H1 (cell line): ENCODE data around the gene CUEDC1.

Experiments used
- CTCF ChIP-seq, 3 experiments: IDR thresholded peaks; 1 replicate in 2 of 3; 2 replicates in 1 of 3; pipeline versions ENCODE4 v1.5.1 to v1.6.1; 2011; ENCODE audit warnings: low read length in 3 of 3, mild to moderate bottlenecking in 3 of 3, inconsistent platforms in 2 of 3, low read depth in 1 of 3, moderate library complexity in 1 of 3; ENCODE audit not compliant: insufficient read depth in 1 of 3; ENCODE audit errors: control extremely low read depth in 1 of 3
- EZH2 ChIP-seq: fragments of 200-600 bp; sonication (generic); IDR thresholded peaks from 2 replicates; pipeline ENCODE4 v1.7.1; 2012; ENCODE audit warnings: low read depth, mild to moderate bottlenecking, moderate library complexity, low read length, inconsistent platforms; ENCODE audit not compliant: severe bottlenecking
- POLR2A ChIP-seq, 2 experiments: IDR thresholded peaks; 1 replicate in 1 of 2; 2 replicates in 1 of 2; pipeline ENCODE4 v1.6.1; 2011; ENCODE audit warnings: low read depth in 2 of 2, low read length in 2 of 2, mild to moderate bottlenecking in 2 of 2; ENCODE audit errors: control extremely low read depth in 1 of 2
- ZNF274 ChIP-seq: IDR thresholded peaks from 2 replicates; pipeline ENCODE4 v1.7.0; 2012; ENCODE audit warnings: low read length, borderline replicate concordance; ENCODE audit errors: extremely low read depth

GRCh38 chr17:57890857-57891232 lies 64.4 kb downstream of the CUEDC1 start:
- TF ChIP-seq ZNF274 (no peak), POLR2A (IDR thresholded peaks at IDR 0.05; ENCODE audit: control extremely low read depth in 1 of 2, low read depth in 2 of 2, low read length in 2 of 2) (no peak), EZH2 (no peak), CTCF (IDR thresholded peaks at IDR 0.05; ENCODE audit: control extremely low read depth in 1 of 3, insufficient read depth in 1 of 3, low read depth in 1 of 3, low read length in 3 of 3) (no peak)
